GM20431 (cell line): ENCODE data around the gene LRRC45.

Experiments
- in situ Hi-C: fragments of 300-500 bp; cut with MseI, MboI; formaldehyde crosslinking; loops from one replicate; pipeline ENCODE4 v1.15.0; 2020; ENCODE audit warnings: low sequenced_read_pairs; ENCODE audit not compliant: unreplicated experiment

The LRRC45 gene

GRCh38 chr17:82077617-82078358 lies 54.7 kb downstream of the LRRC45 start:
- in situ Hi-C loops: no loop called here

GRCh38 chr17:82078433-82078832 lies 55.3 kb downstream of the LRRC45 start:
- in situ Hi-C loops: no loop called here

- in situ Hi-C loops: no loop called here
Observed at GRCh38 chr17:82079001-82079677, 56.0 kb downstream of the LRRC45 start.

DNA sequence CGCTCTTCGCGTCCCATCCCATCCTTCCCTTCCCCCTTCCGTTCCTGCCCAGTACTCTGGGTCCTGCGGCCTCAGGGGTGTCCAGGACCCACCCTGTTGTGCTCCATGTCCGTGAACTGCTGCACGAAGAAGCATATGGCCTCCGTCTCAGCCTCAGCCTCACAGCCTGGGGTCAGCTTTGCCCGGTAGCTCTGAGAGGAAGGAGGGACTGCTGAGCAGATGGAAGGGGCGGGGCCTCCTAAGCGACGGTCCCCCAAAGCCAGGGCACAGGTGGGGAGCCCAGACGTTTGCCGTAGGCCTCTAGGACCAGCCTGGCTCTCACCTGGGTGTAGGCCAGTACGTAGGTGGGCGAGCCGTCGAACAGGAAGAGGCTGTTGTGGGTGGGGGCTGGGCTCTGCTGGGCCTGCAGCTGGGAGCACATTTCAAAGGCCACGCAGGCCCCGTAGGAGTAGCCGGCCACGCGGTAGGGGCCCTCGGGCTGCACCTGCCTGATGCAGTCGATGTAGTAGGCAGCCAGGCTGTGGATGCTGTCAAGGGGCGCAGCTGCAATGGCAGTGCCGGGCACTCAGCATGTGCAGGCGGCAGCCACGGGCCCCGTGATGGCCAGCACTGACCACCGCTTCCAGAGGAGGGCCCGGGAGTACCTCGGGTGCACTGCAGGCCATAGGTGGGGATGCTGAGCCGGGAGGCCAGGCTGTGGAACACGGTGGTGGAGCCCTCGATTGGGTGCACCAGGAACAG lies 57.1 kb downstream of the LRRC45 start:
- in situ Hi-C loops: no loop called here
